ENCODE measurements around the gene PCDHA5.
"Not testable (repeated sequence)": the region's sequence is repeated elsewhere in the genome, so short reads cannot be mapped to it uniquely, and the experiment has no call there.

Gene PCDHA5

GRCh38 chr5:140840978-140841962, 19.9 kb downstream of the PCDHA5 start, which contains the start of gene PCDHA8:
TSS of gene PCDHA8 (plus strand) at chr5:140841187. CDS start at chr5:140841322, 135 bp downstream.
- H3K4me1 ChIP-seq (ENCODE audit: control insufficient read depth, insufficient read depth, low read length, poor library complexity, severe bottlenecking): no peaks in the 10 kb centered on the region
- H3K36me3 ChIP-seq (ENCODE audit: control insufficient read depth, insufficient read depth, low read length): no peaks in the 10 kb centered on the region
- DNase-seq: no peak
- H3K27ac ChIP-seq (ENCODE audit: insufficient read depth, low read length, poor library complexity, severe bottlenecking): no peak within 1 kb of the TSS
- H3K9me3 ChIP-seq (ENCODE audit: control insufficient read depth, low read length): no peaks in the 10 kb centered on the region
- H3K27me3 ChIP-seq (replicated peaks; ENCODE audit: control insufficient read depth, insufficient read depth, low read length, poor library complexity, severe bottlenecking): no peaks in the 10 kb centered on the region
- no peak within 1 kb of the TSS for H3K4me3 ChIP-seq (ENCODE audit: insufficient read depth, low read depth, low read length, poor library complexity, severe bottlenecking)

DNA sequence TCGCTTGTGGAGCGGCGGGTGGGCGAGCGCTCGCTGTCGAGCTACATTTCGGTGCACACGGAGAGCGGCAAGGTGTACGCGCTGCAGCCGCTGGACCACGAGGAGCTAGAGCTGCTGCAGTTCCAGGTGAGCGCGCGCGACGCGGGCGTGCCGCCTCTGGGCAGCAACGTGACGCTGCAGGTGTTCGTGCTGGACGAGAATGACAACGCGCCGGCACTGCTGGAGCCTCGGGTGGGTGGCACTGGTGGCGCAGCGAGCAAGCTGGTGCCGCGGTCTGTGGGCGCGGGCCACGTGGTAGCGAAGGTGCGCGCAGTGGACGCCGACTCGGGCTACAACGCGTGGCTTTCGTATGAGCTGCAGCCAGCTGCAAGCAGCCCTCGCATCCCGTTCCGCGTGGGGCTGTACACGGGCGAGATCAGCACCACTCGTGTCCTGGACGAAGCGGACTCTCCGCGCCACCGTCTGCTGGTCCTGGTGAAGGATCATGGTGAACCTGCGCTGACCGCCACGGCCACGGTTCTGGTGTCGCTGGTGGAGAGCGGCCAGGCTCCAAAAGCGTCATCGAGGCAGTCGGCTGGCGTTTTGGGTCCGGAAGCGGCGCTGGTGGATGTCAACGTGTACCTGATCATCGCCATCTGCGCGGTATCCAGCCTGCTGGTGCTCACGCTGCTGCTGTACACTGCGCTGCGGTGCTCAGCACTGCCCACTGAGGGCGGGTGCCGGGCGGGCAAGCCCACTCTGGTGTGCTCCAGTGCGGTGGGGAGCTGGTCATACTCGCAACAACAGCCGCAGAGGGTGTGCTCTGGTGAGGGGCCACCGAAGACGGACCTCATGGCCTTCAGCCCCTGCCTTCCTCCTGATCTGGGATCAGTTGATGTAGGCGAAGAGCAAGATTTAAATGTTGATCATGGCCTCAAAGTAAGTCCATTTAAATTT, 21.7 kb downstream of the PCDHA5 start:
- Histone ChIP-seq H3K9me3 (ENCODE audit: control insufficient read depth, low read length) (no peaks in the 10 kb centered on the region), H3K4me3 (ENCODE audit: insufficient read depth, low read depth, low read length, poor library complexity, severe bottlenecking) (no peak overlapping the region), H3K36me3 (ENCODE audit: control insufficient read depth, insufficient read depth, low read length) (no peaks in the 10 kb centered on the region), H3K4me1 (ENCODE audit: control insufficient read depth, insufficient read depth, low read length, poor library complexity, severe bottlenecking) (no peaks in the 10 kb centered on the region), H3K27ac (ENCODE audit: insufficient read depth, low read length, poor library complexity, severe bottlenecking) (no peak overlapping the region), H3K27me3 (replicated peaks; ENCODE audit: control insufficient read depth, insufficient read depth, low read length, poor library complexity, severe bottlenecking) (no peaks in the 10 kb centered on the region)
- no peak for DNase-seq

GRCh38 chr5:140848139-140849102, 27.0 kb downstream of the PCDHA5 start, which contains the start of gene PCDHA9:
TSS of gene PCDHA9 (plus strand) at chr5:140848382. CDS start at chr5:140848496, 114 bp downstream.
- DNase-seq; H3K36me3 ChIP-seq (ENCODE audit: control insufficient read depth, insufficient read depth, low read length); H3K4me1 ChIP-seq (ENCODE audit: control insufficient read depth, insufficient read depth, low read length, poor library complexity, severe bottlenecking); H3K27me3 ChIP-seq (replicated peaks; ENCODE audit: control insufficient read depth, insufficient read depth, low read length, poor library complexity, severe bottlenecking); H3K9me3 ChIP-seq (ENCODE audit: control insufficient read depth, low read length); H3K4me3 ChIP-seq (ENCODE audit: insufficient read depth, low read depth, low read length, poor library complexity, severe bottlenecking); H3K27ac ChIP-seq (ENCODE audit: insufficient read depth, low read length, poor library complexity, severe bottlenecking): not testable (repeated sequence)

DNA sequence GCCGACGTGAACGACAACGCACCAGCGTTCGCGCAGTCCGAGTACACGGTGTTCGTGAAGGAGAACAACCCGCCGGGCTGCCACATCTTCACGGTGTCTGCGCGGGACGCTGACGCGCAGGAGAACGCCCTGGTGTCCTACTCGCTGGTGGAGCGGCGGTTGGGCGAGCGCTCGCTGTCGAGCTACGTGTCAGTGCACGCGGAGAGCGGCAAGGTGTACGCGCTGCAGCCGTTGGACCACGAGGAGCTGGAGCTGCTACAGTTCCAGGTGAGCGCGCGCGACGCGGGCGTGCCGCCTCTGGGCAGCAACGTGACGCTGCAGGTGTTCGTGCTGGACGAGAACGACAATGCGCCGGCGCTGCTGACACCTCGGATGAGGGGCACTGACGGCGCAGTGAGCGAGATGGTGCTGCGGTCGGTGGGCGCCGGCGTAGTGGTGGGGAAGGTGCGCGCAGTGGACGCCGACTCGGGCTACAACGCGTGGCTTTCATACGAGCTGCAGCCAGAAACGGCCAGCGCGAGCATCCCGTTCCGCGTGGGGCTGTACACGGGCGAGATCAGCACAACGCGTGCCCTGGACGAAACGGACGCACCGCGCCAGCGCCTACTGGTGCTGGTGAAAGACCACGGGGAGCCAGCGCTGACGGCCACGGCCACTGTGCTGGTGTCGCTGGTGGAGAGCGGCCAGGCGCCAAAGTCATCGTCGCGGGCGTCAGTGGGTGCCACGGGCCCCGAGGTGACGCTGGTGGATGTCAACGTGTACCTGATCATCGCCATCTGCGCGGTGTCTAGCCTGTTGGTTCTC, 28.6 kb downstream of the PCDHA5 start:
- H3K27me3 ChIP-seq (replicated peaks; ENCODE audit: control insufficient read depth, insufficient read depth, low read length, poor library complexity, severe bottlenecking); H3K27ac ChIP-seq (ENCODE audit: insufficient read depth, low read length, poor library complexity, severe bottlenecking); H3K4me1 ChIP-seq (ENCODE audit: control insufficient read depth, insufficient read depth, low read length, poor library complexity, severe bottlenecking); H3K9me3 ChIP-seq (ENCODE audit: control insufficient read depth, low read length); H3K36me3 ChIP-seq (ENCODE audit: control insufficient read depth, insufficient read depth, low read length); DNase-seq; H3K4me3 ChIP-seq (ENCODE audit: insufficient read depth, low read depth, low read length, poor library complexity, severe bottlenecking): not testable (repeated sequence)

DNA sequence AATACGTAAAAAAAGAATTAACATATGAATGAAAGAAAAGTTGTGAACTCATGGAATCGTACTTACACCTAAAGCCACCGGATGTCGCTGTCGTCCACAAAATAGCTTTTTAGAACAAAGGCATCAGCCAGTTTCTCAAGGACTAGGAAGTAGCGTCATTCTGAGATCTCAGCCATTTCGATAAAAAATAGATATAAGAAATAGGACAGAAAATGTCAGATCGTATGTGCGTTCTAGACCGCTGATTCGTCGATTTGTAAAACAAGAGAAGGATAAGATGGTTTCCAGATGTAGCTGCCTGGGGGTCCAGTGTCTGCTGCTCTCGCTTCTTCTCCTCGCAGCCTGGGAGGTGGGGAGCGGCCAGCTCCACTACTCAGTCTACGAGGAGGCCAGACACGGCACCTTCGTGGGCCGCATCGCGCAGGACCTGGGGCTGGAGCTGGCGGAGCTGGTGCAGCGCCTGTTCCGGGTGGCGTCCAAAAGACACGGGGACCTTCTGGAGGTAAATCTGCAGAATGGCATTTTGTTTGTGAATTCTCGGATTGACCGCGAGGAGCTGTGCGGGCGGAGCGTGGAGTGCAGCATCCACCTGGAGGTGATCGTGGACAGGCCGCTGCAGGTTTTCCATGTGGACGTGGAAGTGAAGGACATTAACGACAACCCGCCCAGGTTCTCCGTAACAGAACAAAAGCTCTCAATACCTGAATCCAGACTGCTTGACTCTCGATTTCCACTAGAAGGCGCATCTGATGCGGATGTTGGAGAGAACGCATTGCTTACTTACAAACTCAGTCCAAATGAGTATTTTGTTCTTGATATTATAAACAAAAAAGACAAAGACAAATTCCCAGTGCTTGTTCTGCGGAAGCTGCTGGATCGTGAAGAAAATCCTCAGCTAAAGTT, 34.6 kb downstream of the PCDHA5 start, which contains the start of gene PCDHA10:
Gene PCDHA10 (plus strand): TSS at position 126 of the 903 bp plus-strand sequence. CDS start 152 bp downstream, at position 278.
- DNase-seq: no peak
- Histone ChIP-seq H3K36me3 (ENCODE audit: control insufficient read depth, insufficient read depth, low read length) (no peaks in the 10 kb centered on the region), H3K27me3 (replicated peaks; ENCODE audit: control insufficient read depth, insufficient read depth, low read length, poor library complexity, severe bottlenecking) (no peaks in the 10 kb centered on the region), H3K9me3 (ENCODE audit: control insufficient read depth, low read length) (no peaks in the 10 kb centered on the region), H3K4me1 (ENCODE audit: control insufficient read depth, insufficient read depth, low read length, poor library complexity, severe bottlenecking) (no peaks in the 10 kb centered on the region), H3K27ac (ENCODE audit: insufficient read depth, low read length, poor library complexity, severe bottlenecking) (no peak within 1 kb of the TSS), H3K4me3 (ENCODE audit: insufficient read depth, low read depth, low read length, poor library complexity, severe bottlenecking) (no peak within 1 kb of the TSS)

- no peak overlapping the region for H3K4me3 ChIP-seq (ENCODE audit: insufficient read depth, low read depth, low read length, poor library complexity, severe bottlenecking)
- no peaks in the 10 kb centered on the region for H3K27me3 ChIP-seq (replicated peaks; ENCODE audit: control insufficient read depth, insufficient read depth, low read length, poor library complexity, severe bottlenecking)
- no peak for DNase-seq
- no peaks in the 10 kb centered on the region for H3K4me1 ChIP-seq (ENCODE audit: control insufficient read depth, insufficient read depth, low read length, poor library complexity, severe bottlenecking)
- no peak overlapping the region for H3K27ac ChIP-seq (ENCODE audit: insufficient read depth, low read length, poor library complexity, severe bottlenecking)
- no peaks in the 10 kb centered on the region for H3K9me3 ChIP-seq (ENCODE audit: control insufficient read depth, low read length)
- no peaks in the 10 kb centered on the region for H3K36me3 ChIP-seq (ENCODE audit: control insufficient read depth, insufficient read depth, low read length)
Measured at GRCh38 chr5:140857177-140857986, 36.0 kb downstream of the PCDHA5 start.

DNA sequence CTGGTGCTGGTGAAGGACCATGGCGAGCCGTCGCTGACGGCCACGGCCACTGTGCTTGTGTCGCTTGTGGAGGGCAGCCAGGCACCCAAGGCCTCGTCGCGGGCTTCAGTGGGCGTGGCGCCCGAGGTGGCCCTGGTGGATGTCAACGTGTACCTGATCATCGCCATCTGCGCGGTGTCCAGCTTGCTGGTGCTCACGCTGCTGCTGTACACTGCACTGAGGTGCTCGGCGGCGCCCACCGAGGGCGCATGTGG, 36.5 kb downstream of the PCDHA5 start:
- Histone ChIP-seq H3K4me1 (ENCODE audit: control insufficient read depth, insufficient read depth, low read length, poor library complexity, severe bottlenecking) (no peaks in the 10 kb centered on the region), H3K9me3 (ENCODE audit: control insufficient read depth, low read length) (no peaks in the 10 kb centered on the region), H3K27me3 (replicated peaks; ENCODE audit: control insufficient read depth, insufficient read depth, low read length, poor library complexity, severe bottlenecking) (no peaks in the 10 kb centered on the region), H3K27ac (ENCODE audit: insufficient read depth, low read length, poor library complexity, severe bottlenecking) (no peak overlapping the region), H3K36me3 (ENCODE audit: control insufficient read depth, insufficient read depth, low read length) (no peaks in the 10 kb centered on the region), H3K4me3 (ENCODE audit: insufficient read depth, low read depth, low read length, poor library complexity, severe bottlenecking) (no peak overlapping the region)
- no peak for DNase-seq

Measured in effector memory CD4-positive, alpha-beta T cell (primary cell).